Upper lobe of left lung (tissue), 4 donors: Measurements from ENCODE around the gene TAS2R4.

Experiments
- POLR2AphosphoS5 ChIP-seq, 2 donors: sonication (generic); formaldehyde crosslinking; IDR thresholded peaks; one replicate each; pipeline ENCODE4 v1.5.1; 2017; ENCODE audit warnings: antibody characterized with exemption in 2 of 2
- TF ChIP-seq, protein P1 (sequence below), 6 experiments: fragments of 450-650 bp in 4 of 6; fragments of 200-600 bp in 2 of 6; sonication (generic) in 2 of 6; IDR thresholded peaks; one replicate each; pipeline ENCODE4 v1.5.1; 2016 to 2019; ENCODE audit warnings: antibody characterized with exemption in 6 of 6

DNA sequence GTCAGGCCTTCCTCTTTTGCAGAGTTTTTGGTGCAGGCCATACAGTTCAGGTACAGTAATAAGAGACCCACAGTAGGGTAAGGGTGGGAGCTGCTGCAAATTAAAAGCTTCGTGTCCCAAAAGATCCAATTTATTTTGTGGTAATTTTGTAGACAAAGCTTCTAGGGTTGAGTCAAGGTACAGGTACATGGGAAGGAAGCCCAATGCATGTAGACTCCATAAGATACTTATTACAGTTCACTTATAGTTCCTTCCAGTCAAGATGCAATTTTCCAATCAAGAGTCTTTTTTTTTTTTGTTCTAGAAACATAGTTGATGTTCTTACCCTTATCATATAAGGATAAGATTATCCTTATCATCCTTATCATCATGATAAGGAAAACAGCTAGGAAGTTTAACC, at the start of gene TAS2R4:
- TF ChIP-seq, protein P1, sequence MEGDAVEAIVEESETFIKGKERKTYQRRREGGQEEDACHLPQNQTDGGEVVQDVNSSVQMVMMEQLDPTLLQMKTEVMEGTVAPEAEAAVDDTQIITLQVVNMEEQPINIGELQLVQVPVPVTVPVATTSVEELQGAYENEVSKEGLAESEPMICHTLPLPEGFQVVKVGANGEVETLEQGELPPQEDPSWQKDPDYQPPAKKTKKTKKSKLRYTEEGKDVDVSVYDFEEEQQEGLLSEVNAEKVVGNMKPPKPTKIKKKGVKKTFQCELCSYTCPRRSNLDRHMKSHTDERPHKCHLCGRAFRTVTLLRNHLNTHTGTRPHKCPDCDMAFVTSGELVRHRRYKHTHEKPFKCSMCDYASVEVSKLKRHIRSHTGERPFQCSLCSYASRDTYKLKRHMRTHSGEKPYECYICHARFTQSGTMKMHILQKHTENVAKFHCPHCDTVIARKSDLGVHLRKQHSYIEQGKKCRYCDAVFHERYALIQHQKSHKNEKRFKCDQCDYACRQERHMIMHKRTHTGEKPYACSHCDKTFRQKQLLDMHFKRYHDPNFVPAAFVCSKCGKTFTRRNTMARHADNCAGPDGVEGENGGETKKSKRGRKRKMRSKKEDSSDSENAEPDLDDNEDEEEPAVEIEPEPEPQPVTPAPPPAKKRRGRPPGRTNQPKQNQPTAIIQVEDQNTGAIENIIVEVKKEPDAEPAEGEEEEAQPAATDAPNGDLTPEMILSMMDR (IDR thresholded peaks at IDR 0.05): no peak
- no peak for TF ChIP-seq POLR2AphosphoS5 (IDR thresholded peaks at IDR 0.05)
